HG03108 (cell line): Measurements from ENCODE around the gene LPAR6.
A peak's percentile ranks its signal among the peaks of the same experiment; 100 is the strongest.

Experiments used
- ATAC-seq: cut with Tn5 transposase; IDR thresholded peaks from one replicate; pipeline ENCODE4 v1.9.1; 2021; ENCODE audit warnings: moderate library complexity; ENCODE audit not compliant: unreplicated experiment

The LPAR6 gene

GRCh38 chr13:48415516-48415915 is 2.6 kb upstream of the LPAR6 start:
- no peak for ATAC-seq

DNA sequence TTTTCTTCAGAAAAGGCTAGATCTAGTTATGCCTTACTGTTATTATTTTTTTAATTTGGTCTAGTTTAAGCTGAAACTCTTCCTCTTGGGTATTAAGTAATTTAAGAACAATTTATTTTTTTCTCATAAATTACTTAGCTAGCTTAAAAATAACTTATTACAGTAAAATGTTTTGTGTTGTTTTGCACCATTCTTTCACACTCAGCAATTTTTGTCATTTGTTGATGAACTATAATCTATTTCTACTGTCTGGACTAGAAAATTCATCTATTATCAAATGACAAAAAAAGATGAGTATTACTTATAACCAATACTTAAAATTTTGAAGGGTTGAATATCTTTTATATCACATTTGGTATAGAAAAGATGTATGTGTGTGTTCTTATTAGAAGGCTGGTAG is 1.6 kb upstream of the LPAR6 start:
- no peak for ATAC-seq

DNA sequence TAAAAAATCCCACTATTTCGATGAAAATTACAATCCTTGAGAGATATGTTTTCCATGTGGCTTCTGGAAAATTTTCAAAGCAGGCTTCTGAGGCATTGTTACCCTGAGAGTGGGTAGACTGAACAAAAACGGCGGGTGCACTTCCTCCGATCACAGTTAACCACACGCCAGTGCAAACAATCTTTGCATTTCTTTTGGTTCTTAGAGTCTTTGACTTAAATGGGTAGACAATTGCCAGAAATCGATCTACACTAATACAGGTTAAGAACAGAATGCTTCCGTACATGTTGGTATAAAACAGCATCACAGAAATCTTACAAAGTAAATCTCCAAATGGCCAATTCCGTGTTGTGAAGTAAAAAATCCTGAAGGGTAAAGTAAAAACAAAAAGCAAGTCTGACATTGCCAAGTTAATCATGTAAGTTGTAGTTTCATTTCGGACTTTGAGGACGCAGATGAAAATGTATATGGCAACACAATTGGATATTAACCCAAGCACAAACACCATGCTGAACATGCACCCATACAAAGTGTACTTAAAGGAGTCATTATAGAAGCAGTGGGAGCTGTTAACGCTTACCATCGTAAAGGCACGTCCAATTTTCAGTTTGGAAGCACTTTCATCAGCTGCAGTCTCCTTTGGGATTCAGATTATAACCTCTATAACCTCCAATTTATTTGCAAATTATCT is 927 bp downstream of the LPAR6 start:
- no peak for ATAC-seq

DNA sequence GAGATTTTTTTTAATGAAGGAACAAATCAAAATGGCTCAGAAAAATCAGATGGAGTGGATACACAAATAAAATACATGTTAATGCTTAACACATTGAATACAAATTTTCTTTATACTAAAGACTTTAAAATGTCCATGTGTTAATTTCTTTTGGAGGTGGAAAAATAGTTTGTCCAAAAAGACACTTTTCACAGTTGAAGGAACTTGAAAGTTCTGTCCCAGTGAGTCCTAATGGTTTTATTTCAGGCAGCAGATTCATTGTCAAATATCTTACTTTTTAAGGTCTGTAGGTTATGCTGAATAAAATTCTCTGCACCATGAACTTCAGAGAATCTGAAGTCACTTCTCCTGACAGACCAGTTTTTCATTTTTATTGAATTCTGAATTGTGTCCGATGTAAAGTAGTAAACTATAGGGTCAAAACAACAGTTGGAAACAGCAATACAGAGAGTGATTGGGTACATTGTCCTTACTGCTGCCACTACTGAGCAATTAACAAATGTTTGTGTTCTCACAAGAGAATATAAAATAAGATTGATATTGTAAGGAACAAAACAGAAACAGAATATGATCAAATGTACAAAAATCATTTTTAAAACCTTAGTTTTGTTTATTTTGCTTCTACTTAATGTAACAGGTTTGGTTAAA is 1.6 kb downstream of the LPAR6 start:
- ATAC-seq = no peak

- no peak for ATAC-seq
Observed at GRCh38 chr13:48410199-48410598, 2.7 kb downstream of the LPAR6 start.

GRCh38 chr13:48405875-48406274 is 7.0 kb downstream of the LPAR6 start:
- ATAC-seq = no peak

- no peak for ATAC-seq
Observed at GRCh38 chr13:48404952-48405351, 8.0 kb downstream of the LPAR6 start.

DNA sequence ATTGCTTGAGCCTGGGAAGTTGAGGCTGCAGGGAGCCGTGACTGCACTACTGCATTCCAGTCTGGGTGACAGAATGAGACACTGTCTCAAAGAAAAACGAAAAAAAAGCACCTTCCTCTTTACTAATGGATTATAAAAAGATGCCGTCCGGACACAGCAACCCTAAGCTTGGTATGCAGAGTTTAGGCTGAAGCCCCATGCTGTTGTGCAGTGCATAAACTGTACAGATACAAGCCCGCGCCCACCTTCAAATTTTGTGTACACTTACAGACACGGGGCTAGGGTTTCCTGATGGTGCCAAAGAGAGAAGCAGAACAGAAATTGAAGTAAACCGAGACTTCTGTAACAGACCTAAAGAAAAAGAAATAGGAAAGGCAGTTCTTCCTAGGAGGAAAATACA is 9.0 kb downstream of the LPAR6 start:
- no peak for ATAC-seq

DNA sequence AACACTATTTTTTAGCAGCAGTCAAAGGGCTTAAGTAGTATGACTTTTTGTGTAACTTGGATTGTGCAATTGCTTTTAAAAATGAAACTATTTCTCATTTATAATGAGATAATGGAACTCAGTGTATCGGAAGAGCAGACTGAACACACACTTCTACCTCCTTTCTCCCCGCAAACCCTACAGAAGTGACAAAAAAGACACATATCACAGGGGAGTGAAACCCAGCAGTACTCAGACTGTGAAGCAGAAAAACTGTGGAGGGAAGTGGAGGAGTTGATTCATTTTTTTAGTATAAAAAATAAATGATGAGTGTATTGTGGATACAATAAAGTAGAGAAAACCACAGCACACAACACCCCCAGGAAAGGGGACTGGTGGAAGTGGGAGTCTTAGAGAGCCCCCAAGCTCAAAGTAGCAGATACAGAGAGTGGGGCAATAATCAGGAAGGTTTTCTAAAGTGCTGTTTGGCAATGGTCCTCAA is 9.7 kb downstream of the LPAR6 start:
- peak; percentile 42 for ATAC-seq

DNA sequence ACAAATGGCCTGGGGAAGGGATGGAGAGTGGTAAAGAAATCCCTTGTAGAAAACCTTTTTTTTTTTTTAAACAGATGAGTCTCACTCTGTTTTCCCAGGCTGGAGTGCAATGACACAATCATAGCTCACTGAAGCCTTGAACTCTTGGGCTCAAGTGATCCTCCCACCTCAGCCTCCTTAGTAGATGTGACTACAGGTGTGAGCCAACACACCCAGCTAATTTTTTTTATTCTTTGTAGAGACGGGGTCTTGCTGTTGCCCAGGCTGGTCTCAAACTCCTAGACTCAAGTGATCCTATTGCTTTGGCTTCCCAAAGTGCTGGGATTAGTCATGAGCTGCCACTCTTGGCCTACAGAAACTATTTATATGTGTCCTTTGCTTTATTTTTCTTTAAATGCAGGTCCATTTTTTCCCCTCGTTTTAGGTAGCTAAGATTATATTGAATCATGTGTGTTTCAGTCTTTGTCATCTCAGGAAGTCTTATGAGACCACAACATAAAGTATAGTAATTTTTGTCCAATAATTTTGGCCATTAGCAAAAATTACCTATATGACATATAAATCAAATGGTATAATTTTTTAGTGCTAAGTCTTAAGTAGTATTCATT is 10.5 kb downstream of the LPAR6 start:
- ATAC-seq = no peak

GRCh38 chr13:48401480-48401879 is 11.4 kb downstream of the LPAR6 start:
- no peak for ATAC-seq

GRCh38 chr13:48400850-48401291 is 12.0 kb downstream of the LPAR6 start:
- ATAC-seq = peak; percentile 49

DNA sequence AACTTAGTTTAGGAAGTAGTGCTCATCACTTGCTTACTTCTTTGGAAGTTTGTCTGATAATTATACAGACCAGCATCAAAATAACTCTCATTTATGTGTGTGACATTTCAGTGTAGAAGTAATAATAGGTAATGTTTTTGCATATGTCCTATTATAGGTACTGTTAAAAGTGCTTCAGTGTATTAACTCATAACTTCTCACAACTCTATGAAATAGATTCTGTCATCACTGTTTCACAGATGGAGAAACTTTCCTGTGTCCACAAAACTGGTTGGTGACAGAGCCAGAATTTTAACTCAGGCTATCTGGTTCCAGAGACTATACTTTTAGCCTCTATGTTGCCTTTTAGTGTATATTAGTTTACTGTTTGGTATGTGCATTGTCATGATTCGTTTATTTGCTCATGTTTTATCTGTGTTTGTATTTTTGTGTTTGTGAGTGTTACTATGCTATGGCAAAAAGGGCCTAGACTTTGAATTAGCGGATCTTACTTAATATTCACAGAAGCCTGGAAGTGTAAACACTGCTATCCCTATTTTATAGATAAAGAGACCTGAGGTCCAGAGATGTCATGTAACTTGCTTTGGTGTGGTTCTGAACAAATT is 12.7 kb downstream of the LPAR6 start:
- ATAC-seq = no peak

GRCh38 chr13:48398450-48399095 is 14.3 kb downstream of the LPAR6 start:
- no peak for ATAC-seq

DNA sequence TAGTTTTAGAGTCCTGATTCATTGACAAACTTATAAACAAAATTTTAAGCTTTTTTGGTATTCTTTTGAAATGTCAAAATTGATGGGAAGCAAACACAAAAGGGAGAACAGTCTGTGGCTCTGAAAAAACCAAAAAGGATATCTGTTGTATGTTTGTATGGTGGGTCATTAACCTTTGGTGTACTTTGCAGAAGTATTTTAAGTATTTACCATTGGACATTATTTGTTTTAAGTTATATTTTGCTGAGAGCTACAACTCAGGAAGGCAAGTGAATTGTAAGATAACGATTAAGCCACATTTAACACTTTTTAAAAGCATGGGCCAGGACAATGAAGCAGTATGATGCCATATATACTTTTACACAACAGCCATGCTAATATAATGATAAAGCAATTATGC is 15.2 kb downstream of the LPAR6 start:
- ATAC-seq = no peak

DNA sequence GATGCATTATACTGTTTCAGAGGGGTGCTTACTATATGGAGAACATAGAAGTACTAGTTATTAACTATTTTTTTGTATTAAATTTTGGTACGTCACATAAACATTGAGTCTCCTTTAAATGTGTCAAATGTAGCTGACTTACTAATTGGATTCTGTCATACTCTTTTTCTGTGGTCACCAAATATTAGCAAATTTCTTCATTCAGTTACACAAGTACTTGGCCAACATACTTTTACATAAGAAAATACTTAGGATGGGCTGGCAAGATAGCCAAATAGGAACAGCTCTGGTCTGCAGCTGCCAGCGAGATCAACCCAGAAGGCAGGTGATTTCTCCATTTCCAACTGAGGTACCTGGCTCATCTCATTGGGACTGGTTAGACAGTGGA is 19.2 kb downstream of the LPAR6 start:
- ATAC-seq = no peak

GRCh38 chr13:48393030-48393697 is 19.7 kb downstream of the LPAR6 start:
- no peak for ATAC-seq

DNA sequence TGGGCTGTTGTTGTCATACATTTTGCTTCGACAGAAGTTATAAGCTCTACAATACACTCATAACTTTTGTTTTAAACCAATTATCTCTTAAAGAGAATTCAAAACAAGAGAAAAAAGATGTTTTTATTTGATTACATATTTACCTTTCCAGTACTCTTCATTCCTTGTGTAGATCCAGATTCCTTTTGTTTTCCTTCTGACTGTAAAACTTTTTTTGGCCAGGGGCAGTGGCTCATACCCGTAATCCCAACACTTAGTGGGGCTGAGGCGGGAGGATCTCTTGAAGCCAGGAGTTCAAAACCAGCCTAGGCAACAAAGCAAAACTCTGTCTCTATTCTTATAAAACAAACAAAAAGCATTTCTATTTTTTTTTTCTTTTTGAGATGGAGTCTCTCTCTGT is 21.7 kb downstream of the LPAR6 start:
- ATAC-seq = no peak

DNA sequence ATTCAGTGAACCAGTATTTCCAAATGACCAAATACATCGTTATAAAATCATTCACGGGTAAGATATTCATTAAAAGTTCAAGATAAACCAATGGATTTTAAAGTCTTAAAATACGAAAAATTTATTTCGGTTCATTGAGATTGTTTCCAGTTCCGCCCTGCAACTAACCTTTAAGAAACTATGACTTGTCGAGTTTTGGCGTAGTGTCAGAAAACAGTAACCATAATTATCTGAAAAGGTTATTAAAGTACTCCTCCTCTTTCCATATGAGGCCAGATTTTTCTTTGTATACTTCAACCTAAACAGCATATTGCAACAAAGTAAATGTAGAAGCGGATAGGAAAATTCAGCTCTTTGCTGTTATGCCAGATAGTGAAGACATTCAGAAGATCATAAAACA is 26.1 kb downstream of the LPAR6 start:
- ATAC-seq = no peak

- no peak for ATAC-seq
Observed at GRCh38 chr13:48383384-48383783, 29.5 kb downstream of the LPAR6 start.

DNA sequence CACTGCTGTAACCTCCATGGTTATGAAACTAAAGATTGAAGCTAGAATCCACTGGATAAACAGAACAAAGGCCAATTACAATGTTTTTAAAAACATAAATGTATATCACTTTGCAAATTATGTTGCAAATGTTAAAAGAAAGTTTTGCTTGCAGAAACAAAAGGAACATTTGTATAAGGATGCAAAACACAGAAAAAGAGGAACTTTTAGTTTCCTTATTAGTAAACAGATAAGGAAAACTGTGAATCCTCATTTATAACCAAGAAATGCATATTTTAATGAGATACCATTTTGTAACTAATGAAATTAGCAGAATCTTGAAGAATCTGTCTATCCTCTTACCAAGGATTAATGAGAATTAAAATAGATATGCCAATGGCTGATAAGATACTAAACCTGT is 32.3 kb downstream of the LPAR6 start:
- no peak for ATAC-seq
